Skin of body (tissue), 2 donors: Measurements from ENCODE around the gene RAD51B. TPM values are rescaled to one million over a fixed set of nuclear protein-coding genes. Genes with fewer than 3 reads are reported as not detected.
A peak's percentile ranks its signal among the peaks of the same experiment; 100 is the strongest.

Experiments used
- DNase-seq: peaks from one replicate; lab custom pipeline; 2025; lab: John Stamatoyannopoulos, UW
- total RNA-seq: library from RNA; depleted of rRNA; stranded (reverse); fragments of >200 nt; gene quantifications from one replicate; pipeline ENCODE4 v1.2.3, GENCODE V29; 2014

The RAD51B gene
- total RNA-seq, 1 donor from 2014 or later: 35.1 TPM

GRCh38 chr14:68376067-68376779 lies 556.6 kb downstream of the RAD51B start:
- DNase-seq: no peak

GRCh38 chr14:68377006-68377405 lies 557.4 kb downstream of the RAD51B start:
- no peak for DNase-seq

GRCh38 chr14:68377459-68377858 lies 557.9 kb downstream of the RAD51B start:
- no peak for DNase-seq

- no peak for DNase-seq
Measured at GRCh38 chr14:68379510-68380328, 560.1 kb downstream of the RAD51B start.

- DNase-seq: no peak
Measured at GRCh38 chr14:68380329-68380741, 560.8 kb downstream of the RAD51B start.

- no peak for DNase-seq
Measured at GRCh38 chr14:68384335-68384734, 564.8 kb downstream of the RAD51B start.

- DNase-seq: no peak
Measured at GRCh38 chr14:68384881-68385280, 565.3 kb downstream of the RAD51B start.

- no peak for DNase-seq
Measured at GRCh38 chr14:68386446-68386845, 566.9 kb downstream of the RAD51B start.

- DNase-seq: peak; percentile 59
Measured at GRCh38 chr14:68386950-68387779, 567.6 kb downstream of the RAD51B start.

- peak; percentile 96 for DNase-seq
Measured at GRCh38 chr14:68389943-68390342, 570.4 kb downstream of the RAD51B start.

- peak; percentile 64 for DNase-seq
Measured at GRCh38 chr14:68390741-68391140, 571.2 kb downstream of the RAD51B start.

- peak; percentile 91 for DNase-seq
Measured at GRCh38 chr14:68391311-68392014, 571.9 kb downstream of the RAD51B start.

GRCh38 chr14:68392393-68393141 lies 573.0 kb downstream of the RAD51B start:
- peak; percentile 50 for DNase-seq

- DNase-seq: no peak
Measured at GRCh38 chr14:68393259-68393658, 573.7 kb downstream of the RAD51B start.

GRCh38 chr14:68394118-68394763 lies 574.7 kb downstream of the RAD51B start:
- DNase-seq: no peak

- DNase-seq: no peak
Measured at GRCh38 chr14:68394764-68395143, 575.2 kb downstream of the RAD51B start.

GRCh38 chr14:68395604-68396003 lies 576.0 kb downstream of the RAD51B start:
- DNase-seq: no peak

GRCh38 chr14:68396461-68396860 lies 576.9 kb downstream of the RAD51B start:
- DNase-seq: no peak

- DNase-seq: no peak
Measured at GRCh38 chr14:68397371-68397811, 577.8 kb downstream of the RAD51B start.

- peak; percentile 61 for DNase-seq
Measured at GRCh38 chr14:68397822-68398221, 578.2 kb downstream of the RAD51B start.
